ENCODE measurements around the gene PDPK1.
"Not testable (repeated sequence)": the region's sequence is repeated elsewhere in the genome, so short reads cannot be mapped to it uniquely, and the experiment has no call there.

PDPK1 gene

DNA sequence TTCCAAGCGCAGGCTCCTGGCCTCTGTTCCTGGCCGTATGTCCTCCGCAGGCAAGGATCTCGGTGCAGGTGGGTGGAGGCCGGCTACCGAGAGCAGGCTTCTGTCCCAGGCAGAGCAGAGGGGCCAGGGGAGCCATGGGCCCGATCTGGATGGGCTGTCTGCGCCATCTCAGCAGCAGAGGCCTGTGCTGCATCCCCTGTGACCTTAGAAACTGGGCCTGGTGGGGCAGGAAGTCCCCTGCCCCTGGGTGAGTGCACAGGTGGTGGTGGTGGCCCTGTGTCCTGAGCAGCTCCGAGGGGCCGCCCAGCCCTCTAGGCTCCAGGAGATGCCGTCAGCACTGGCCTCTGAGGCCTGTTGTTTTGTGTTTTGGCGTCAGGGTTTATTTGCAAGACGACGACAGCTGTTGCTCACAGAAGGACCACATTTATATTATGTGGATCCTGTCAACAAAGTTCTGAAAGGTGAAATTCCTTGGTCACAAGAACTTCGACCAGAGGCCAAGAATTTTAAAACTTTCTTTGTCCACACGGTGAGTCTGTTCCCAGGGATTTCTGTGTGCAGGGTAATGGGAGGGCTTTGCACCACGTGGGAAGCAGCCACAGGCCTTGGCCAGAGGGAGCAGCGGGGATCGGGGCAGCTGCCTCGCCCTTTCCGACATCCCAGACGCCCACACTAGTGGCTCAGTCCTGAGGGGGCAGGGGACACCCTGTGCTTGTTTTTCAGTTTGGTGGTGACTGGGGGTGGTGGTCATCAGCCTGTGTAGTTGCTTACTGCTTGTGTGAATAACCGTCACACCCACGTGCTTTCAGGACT is 59.1 kb downstream of the PDPK1 start:
- no peak for DNase-seq (ENCODE audit: low read depth)
- H3K4me3 ChIP-seq (ENCODE audit: control insufficient read depth, low read depth, low read length) = no peak overlapping the region
- no peak for TF ChIP-seq CTCF (conservative IDR thresholded peaks at IDR 0.05; ENCODE audit: control insufficient read depth, insufficient read depth, low read depth, low read length)

- H3K4me3 ChIP-seq (ENCODE audit: control insufficient read depth, low read depth, low read length) = no peak overlapping the region
- DNase-seq (ENCODE audit: low read depth) = no peak
- no peak for TF ChIP-seq CTCF (conservative IDR thresholded peaks at IDR 0.05; ENCODE audit: control insufficient read depth, insufficient read depth, low read depth, low read length)
Observed at GRCh38 chr16:2597560-2597902, 59.7 kb downstream of the PDPK1 start.

GRCh38 chr16:2598133-2598641 is 60.4 kb downstream of the PDPK1 start:
- H3K4me3 ChIP-seq (ENCODE audit: control insufficient read depth, low read depth, low read length) = no peak overlapping the region
- TF ChIP-seq CTCF (conservative IDR thresholded peaks at IDR 0.05; ENCODE audit: control insufficient read depth, insufficient read depth, low read depth, low read length) = no peak
- no peak for DNase-seq (ENCODE audit: low read depth)

DNA sequence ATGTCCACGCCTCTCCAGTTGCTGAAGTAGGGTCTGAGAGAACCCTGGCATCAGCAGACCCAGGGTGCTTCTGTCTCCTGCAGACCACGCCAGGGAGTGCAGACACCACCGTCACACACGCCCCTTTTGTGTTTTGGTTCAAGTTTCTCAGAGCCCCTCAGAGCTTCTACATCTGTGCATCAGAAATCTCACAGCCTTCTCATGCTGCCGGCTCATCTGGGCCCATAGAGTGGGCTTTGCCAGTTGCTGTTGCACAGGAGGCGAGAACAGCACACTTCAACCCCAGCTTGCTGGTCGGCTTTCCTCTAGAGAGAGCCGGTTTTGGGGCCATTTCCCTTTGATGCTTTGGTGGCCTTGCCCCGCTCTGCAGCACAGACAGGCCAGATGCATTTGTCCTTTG is 60.9 kb downstream of the PDPK1 start:
- H3K4me3 ChIP-seq (ENCODE audit: control insufficient read depth, low read depth, low read length) = no peak overlapping the region
- DNase-seq (ENCODE audit: low read depth) = no peak
- no peak for TF ChIP-seq CTCF (conservative IDR thresholded peaks at IDR 0.05; ENCODE audit: control insufficient read depth, insufficient read depth, low read depth, low read length)

DNA sequence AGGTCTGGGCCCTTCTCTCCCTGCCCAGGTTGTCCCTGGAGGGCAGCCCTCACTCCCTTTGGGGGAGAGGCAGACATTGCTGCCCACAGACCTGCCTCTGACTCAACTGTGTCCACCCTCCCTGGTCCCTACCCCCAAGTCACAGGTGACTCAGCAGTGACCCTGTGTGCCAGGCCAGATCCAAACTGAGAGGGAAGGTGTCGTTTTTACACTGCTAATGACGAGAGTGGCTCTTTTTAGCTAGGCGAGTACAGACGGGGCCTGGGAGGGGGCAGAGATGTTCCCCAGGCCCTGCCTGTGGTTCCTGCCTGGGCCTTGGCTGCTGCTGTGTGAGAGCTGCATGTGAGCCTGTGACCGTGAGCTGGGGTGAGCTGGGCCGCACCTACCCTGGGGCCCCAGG is 61.3 kb downstream of the PDPK1 start:
- not testable (repeated sequence) for H3K4me3 ChIP-seq (ENCODE audit: control insufficient read depth, low read depth, low read length); DNase-seq (ENCODE audit: low read depth)

DNA sequence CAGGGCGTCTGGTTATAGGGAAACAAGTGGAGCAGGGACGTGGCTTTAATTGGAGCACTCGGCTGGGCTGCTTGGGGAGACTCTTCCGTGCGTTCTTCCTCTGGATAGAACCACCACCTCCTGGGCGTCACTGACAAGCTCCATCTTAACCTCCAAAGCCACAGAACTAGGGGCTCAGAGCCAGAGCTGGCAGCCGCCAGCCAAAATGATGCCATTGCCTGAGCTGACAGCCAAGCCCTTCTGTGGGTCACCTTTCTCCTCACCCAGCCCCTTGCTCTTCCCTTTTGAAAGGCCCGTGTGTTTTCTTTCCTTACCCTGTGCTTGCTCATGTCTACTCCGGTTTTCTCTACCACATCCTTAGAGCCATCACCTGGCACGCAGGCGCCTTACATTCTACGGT is 62.0 kb downstream of the PDPK1 start:
- not testable (repeated sequence) for H3K4me3 ChIP-seq (ENCODE audit: control insufficient read depth, low read depth, low read length); DNase-seq (ENCODE audit: low read depth)

GRCh38 chr16:2601301-2602025 is 63.6 kb downstream of the PDPK1 start:
- H3K4me3 ChIP-seq (ENCODE audit: control insufficient read depth, low read depth, low read length); DNase-seq (ENCODE audit: low read depth): not testable (repeated sequence)

- H3K4me3 ChIP-seq (ENCODE audit: control insufficient read depth, low read depth, low read length); DNase-seq (ENCODE audit: low read depth): not testable (repeated sequence)
Observed at GRCh38 chr16:2602175-2602574, 64.4 kb downstream of the PDPK1 start.
